ENCODE results near the gene SFXN5.
"Not testable (repeated sequence)": the region's sequence is repeated elsewhere in the genome, so short reads cannot be mapped to it uniquely, and the experiment has no call there.

Gene SFXN5

GRCh38 chr2:72914206-72914559 lies 157.3 kb downstream of the SFXN5 start:
- H3K27ac ChIP-seq, result no peak overlapping the region

DNA sequence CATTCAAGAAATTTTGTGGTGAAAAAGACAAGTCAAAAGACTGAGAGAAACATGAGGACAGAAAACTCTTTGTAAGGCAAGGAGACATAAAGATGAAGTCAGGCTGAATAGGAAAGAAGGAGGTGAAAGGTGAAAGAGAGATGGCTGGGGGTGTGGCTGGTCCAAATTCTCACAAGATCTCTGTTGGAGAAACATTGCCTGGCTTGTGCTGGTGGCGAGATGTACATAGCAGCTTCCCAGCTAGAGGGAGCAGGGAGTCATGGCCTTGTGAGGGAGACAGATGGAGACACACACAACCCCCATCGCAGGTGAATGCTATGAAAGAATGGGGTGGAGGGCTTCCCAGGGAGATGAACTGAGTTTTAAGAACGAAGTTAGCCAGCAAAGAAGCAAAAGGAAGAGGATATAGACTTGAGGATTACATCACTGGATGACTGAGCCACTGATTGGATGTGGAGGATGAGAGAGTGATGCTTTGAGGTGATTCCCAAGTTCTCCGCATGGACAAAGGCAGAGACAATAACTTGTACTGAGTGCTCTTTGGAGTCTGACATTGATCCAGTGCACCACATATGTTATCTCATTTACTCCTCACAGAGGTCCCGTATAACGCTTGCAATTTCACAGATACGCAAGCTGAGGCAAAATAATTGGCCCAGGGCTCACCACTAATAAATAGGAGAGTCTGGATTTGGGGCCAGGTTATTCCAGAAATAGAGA lies 157.9 kb downstream of the SFXN5 start:
- no peak overlapping the region for H3K4me3 ChIP-seq

More at GRCh38 chr2:72914206-72914559, 157.3 kb downstream of the SFXN5 start:
- DNase-seq (ENCODE audit: low spot score), result no peak
- no peak overlapping the region for H3K4me3 ChIP-seq
- no peak for TF ChIP-seq CTCF (IDR thresholded peaks at IDR 0.05)

DNA sequence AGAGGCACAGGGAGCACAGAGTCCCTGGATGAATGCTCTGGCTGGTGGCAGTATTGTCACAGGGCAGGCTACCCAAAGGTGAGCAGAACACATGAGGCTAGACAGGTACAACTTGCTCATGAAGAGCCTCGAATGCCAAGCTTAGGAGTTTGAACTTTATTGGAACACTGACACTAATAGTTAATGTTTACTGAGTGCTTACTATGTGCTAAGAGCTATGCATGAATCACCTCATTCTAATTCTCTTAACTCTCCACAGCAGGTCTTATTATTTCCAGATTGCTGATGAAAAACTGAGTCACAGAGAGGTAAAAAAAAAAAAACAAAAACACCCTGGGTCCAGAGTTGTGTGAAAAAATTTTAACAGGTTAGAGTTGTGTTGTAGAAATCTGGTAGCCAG lies 160.3 kb downstream of the SFXN5 start:
- TF ChIP-seq CTCF (IDR thresholded peaks at IDR 0.05), result no peak
- Histone ChIP-seq H3K4me3 (no peak overlapping the region), H3K27ac (no peak overlapping the region)
- no peak for DNase-seq (ENCODE audit: low spot score)

More for the DNA sequence above, 157.9 kb downstream of the SFXN5 start:
- H3K27ac ChIP-seq, result no peak overlapping the region
- DNase-seq (ENCODE audit: low spot score), result no peak
- no peak for TF ChIP-seq CTCF (IDR thresholded peaks at IDR 0.05)

GRCh38 chr2:72908741-72909140 lies 162.8 kb downstream of the SFXN5 start:
- no peak for DNase-seq (ENCODE audit: low spot score)
- Histone ChIP-seq H3K27ac (no peak overlapping the region), H3K4me3 (no peak overlapping the region)
- no peak for TF ChIP-seq CTCF (IDR thresholded peaks at IDR 0.05)

- not testable (repeated sequence) for H3K27ac ChIP-seq; DNase-seq (ENCODE audit: low spot score); H3K4me3 ChIP-seq
These were observed 164.1 kb downstream of the SFXN5 start for GRCh38 chr2:72907369-72907768.

DNA sequence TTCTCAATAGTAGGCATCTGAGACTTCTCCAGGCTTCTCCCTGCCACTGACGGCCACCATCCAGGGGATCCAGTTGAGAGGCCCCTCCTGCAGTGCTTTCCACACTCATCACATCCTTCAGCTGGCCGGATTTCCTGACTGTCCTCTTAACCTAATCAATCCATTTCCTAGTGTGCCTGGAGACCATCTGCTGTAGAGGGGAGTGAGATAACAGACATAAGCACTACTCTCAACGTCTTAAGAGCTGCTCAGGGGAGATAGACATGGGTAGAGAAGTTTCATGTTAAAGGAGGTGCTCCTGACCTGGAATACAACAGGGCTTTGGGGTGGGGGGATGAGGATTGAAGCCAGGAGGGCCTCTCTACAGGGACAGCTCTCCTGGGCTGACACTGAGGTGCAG lies 170.1 kb downstream of the SFXN5 start:
- Histone ChIP-seq H3K27ac (no peak overlapping the region), H3K4me3 (no peak overlapping the region)
- TF ChIP-seq CTCF (IDR thresholded peaks at IDR 0.05), result no peak
- no peak for DNase-seq (ENCODE audit: low spot score)

DNA sequence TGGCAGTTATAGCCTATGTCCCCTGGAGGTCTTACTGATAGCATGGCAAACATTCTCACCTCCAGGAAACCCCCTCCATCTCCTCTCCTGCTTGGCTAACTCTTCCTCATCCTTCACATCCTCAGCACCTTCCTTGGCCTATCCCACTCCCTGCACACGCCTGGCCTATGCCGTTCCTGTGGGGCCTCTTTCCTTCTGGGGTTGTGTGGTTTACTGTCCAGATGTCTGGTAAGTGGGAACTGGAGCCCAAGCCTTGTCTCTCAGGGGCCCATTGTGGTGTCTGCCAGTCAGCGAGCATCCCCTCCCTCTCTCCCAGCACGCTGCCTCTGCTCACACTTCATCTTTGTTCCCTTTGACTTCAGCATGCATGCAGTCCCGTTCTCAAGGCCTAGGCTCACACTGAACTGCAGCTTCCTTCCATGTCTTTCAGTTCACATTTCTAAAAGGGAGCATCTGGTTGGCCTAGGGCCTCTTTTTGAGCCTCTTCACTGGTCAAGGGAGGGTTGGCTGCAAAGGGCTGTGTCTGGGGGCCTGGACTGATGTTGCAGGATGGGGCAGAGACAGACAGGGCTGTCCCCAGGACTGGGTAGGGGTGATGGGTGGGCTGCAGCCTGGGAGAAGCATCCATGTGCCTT lies 171.2 kb downstream of the SFXN5 start:
- DNase-seq (ENCODE audit: low spot score), result no peak
- no peak for TF ChIP-seq CTCF (IDR thresholded peaks at IDR 0.05)
- Histone ChIP-seq H3K4me3 (no peak overlapping the region), H3K27ac (no peak overlapping the region)
